Liver (tissue), 3 donors: Measurements from ENCODE around the gene ITLN1.

Experiments used
- GABPA ChIP-seq, 2 donors: IDR thresholded peaks in 1 of 2; conservative IDR thresholded peaks in 1 of 2; 2 replicates each; pipeline ENCODE4 v1.6.1; 2016; ENCODE audit warnings: antibody characterized with exemption in 2 of 2, mild to moderate bottlenecking in 1 of 2, moderate library complexity in 1 of 2
- JUND ChIP-seq, 2 donors: IDR thresholded peaks; 2 replicates each; pipeline ENCODE4 v1.6.1; 2016; ENCODE audit warnings: antibody characterized with exemption in 2 of 2
- TAF1 ChIP-seq: conservative IDR thresholded peaks from 2 replicates; pipeline ENCODE4 v1.6.1; 2016; ENCODE audit warnings: antibody characterized with exemption, mild to moderate bottlenecking
- YY1 ChIP-seq: IDR thresholded peaks from 2 replicates; pipeline ENCODE4 v1.6.1; 2016; ENCODE audit warnings: antibody characterized with exemption, mild to moderate bottlenecking
- TF ChIP-seq, protein P1 (sequence below): fragments of 150-350 bp; IDR thresholded peaks from 2 replicates; pipeline ENCODE4 v1.5.1; 2017; ENCODE audit warnings: improper control_type of control experiment, low read depth, low read length; ENCODE audit not compliant: missing input control
- TF ChIP-seq, protein P2 (sequence below): IDR thresholded peaks from 2 replicates; pipeline ENCODE4 v1.6.1; 2016; ENCODE audit warnings: antibody characterized with exemption
- TF ChIP-seq, protein P3 (sequence below): IDR thresholded peaks from 2 replicates; pipeline ENCODE4 v1.6.1; 2016; ENCODE audit warnings: antibody characterized with exemption, mild to moderate bottlenecking
- donor health status: healthy.
- donor health status: healthy.

DNA sequence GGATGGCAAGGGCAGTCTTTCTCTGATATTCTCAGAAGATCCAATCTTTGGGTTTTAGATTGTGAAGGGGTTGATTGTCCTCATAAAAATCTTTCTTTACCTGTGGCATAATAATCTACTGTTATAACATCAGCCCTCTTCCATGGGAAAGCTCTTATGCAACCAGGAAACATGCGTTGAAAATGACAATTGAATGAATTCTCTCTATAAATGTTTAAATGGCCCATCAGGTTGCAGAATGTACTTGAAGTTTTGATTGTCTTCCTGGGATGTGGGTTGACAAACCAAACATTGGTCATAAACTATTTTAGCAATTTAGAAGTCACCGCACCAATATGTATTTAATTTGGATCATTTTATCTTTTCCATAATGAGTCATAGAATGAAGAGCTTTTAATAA lies 31.7 kb upstream of the ITLN1 start:
- TF ChIP-seq, protein P1, sequence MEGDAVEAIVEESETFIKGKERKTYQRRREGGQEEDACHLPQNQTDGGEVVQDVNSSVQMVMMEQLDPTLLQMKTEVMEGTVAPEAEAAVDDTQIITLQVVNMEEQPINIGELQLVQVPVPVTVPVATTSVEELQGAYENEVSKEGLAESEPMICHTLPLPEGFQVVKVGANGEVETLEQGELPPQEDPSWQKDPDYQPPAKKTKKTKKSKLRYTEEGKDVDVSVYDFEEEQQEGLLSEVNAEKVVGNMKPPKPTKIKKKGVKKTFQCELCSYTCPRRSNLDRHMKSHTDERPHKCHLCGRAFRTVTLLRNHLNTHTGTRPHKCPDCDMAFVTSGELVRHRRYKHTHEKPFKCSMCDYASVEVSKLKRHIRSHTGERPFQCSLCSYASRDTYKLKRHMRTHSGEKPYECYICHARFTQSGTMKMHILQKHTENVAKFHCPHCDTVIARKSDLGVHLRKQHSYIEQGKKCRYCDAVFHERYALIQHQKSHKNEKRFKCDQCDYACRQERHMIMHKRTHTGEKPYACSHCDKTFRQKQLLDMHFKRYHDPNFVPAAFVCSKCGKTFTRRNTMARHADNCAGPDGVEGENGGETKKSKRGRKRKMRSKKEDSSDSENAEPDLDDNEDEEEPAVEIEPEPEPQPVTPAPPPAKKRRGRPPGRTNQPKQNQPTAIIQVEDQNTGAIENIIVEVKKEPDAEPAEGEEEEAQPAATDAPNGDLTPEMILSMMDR: no peak
- TF ChIP-seq, protein P2, sequence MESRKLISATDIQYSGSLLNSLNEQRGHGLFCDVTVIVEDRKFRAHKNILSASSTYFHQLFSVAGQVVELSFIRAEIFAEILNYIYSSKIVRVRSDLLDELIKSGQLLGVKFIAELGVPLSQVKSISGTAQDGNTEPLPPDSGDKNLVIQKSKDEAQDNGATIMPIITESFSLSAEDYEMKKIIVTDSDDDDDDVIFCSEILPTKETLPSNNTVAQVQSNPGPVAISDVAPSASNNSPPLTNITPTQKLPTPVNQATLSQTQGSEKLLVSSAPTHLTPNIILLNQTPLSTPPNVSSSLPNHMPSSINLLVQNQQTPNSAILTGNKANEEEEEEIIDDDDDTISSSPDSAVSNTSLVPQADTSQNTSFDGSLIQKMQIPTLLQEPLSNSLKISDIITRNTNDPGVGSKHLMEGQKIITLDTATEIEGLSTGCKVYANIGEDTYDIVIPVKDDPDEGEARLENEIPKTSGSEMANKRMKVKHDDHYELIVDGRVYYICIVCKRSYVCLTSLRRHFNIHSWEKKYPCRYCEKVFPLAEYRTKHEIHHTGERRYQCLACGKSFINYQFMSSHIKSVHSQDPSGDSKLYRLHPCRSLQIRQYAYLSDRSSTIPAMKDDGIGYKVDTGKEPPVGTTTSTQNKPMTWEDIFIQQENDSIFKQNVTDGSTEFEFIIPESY: no peak
- TF ChIP-seq YY1: no peak
- no peak for TF ChIP-seq GABPA (IDR thresholded peaks at IDR 0.05 in 1 of 2, conservative IDR thresholded peaks at IDR 0.05 in 1 of 2)
- TF ChIP-seq, protein P3, sequence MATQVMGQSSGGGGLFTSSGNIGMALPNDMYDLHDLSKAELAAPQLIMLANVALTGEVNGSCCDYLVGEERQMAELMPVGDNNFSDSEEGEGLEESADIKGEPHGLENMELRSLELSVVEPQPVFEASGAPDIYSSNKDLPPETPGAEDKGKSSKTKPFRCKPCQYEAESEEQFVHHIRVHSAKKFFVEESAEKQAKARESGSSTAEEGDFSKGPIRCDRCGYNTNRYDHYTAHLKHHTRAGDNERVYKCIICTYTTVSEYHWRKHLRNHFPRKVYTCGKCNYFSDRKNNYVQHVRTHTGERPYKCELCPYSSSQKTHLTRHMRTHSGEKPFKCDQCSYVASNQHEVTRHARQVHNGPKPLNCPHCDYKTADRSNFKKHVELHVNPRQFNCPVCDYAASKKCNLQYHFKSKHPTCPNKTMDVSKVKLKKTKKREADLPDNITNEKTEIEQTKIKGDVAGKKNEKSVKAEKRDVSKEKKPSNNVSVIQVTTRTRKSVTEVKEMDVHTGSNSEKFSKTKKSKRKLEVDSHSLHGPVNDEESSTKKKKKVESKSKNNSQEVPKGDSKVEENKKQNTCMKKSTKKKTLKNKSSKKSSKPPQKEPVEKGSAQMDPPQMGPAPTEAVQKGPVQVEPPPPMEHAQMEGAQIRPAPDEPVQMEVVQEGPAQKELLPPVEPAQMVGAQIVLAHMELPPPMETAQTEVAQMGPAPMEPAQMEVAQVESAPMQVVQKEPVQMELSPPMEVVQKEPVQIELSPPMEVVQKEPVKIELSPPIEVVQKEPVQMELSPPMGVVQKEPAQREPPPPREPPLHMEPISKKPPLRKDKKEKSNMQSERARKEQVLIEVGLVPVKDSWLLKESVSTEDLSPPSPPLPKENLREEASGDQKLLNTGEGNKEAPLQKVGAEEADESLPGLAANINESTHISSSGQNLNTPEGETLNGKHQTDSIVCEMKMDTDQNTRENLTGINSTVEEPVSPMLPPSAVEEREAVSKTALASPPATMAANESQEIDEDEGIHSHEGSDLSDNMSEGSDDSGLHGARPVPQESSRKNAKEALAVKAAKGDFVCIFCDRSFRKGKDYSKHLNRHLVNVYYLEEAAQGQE: no peak
- TF ChIP-seq TAF1: no peak
- no peak for TF ChIP-seq JUND (IDR thresholded peaks at IDR 0.05)
